Measurements from ENCODE around the gene FRMD5. TPM values are rescaled to one million over a fixed set of nuclear protein-coding genes. Genes with fewer than 3 reads are reported as not detected.

The FRMD5 gene
- total and polyA plus RNA-seq, 11 donors: 12.5 to 110 (median 55.7) TPM

GRCh38 chr15:44096596-44096995 lies 98.5 kb downstream of the FRMD5 start:
- Histone ChIP-seq H3K9me3 (no peaks in the 10 kb centered on the region), H3K4me1 (peaks cover 0 to 12% (median 0%) of the 10 kb centered on the region in 12 donors), H3K27me3 (no peaks in the 10 kb centered on the region), H3K27ac (no peak overlapping the region), H3K36me3 (no peaks in the 10 kb centered on the region), H3K4me3 (no peak overlapping the region)
- TF ChIP-seq POLR2A (IDR thresholded peaks at IDR 0.05) (no peak), CTCF (IDR thresholded peaks at IDR 0.05) (no peak)
- WGBS, 4 donors: 87 to 98% (median 95%) methylated on average over 3 of the region's 3 CpGs
- intact Hi-C loops (cut with DNase I): no loop called here
- no peak for DNase-seq
- no peak for ATAC-seq

- H3K27me3 ChIP-seq: no peaks in the 10 kb centered on the region
- DNase-seq: no peak
- TF ChIP-seq POLR2A (IDR thresholded peaks at IDR 0.05) (no peak), CTCF (IDR thresholded peaks at IDR 0.05) (no peak)
- H3K36me3 ChIP-seq: no peaks in the 10 kb centered on the region
- H3K27ac ChIP-seq: no peak overlapping the region
- H3K4me1 ChIP-seq: peaks cover 0 to 4% (median 0%) of the 10 kb centered on the region in 12 donors
- WGBS, 4 donors: 76 to 84% (median 79%) methylated on average over 3 of the region's 3 CpGs
- ATAC-seq: no peak
- H3K9me3 ChIP-seq: no peaks in the 10 kb centered on the region
- intact Hi-C loops (cut with DNase I): no loop called here
- H3K4me3 ChIP-seq: no peak overlapping the region
Observed at GRCh38 chr15:44094781-44095180, 100.3 kb downstream of the FRMD5 start.

- ATAC-seq (no peak), DNase-seq (no peak)
- no peaks in the 10 kb centered on the region for H3K9me3 ChIP-seq
- WGBS, 4 donors: 97 to 98% (median 98%) methylated on average over 3 of the region's 3 CpGs
- no peak overlapping the region for H3K4me3 ChIP-seq
- no peaks in the 10 kb centered on the region for H3K36me3 ChIP-seq
- H3K27ac ChIP-seq: no peak overlapping the region
- TF ChIP-seq CTCF (IDR thresholded peaks at IDR 0.05) (no peak), POLR2A (IDR thresholded peaks at IDR 0.05) (no peak)
- no peaks in the 10 kb centered on the region for H3K4me1 ChIP-seq
- intact Hi-C loops (cut with DNase I): no loop called here
- no peaks in the 10 kb centered on the region for H3K27me3 ChIP-seq
Observed at GRCh38 chr15:44093836-44094235, 101.2 kb downstream of the FRMD5 start.

GRCh38 chr15:44092221-44092620 lies 102.8 kb downstream of the FRMD5 start:
- Histone ChIP-seq H3K4me3 (no peak overlapping the region), H3K9me3 (no peaks in the 10 kb centered on the region), H3K27me3 (no peaks in the 10 kb centered on the region), H3K27ac (no peak overlapping the region), H3K36me3 (no peaks in the 10 kb centered on the region), H3K4me1 (no peaks in the 10 kb centered on the region)
- no peak for DNase-seq
- no peak for ATAC-seq
- intact Hi-C loops (cut with DNase I): no loop called here
- 29 to 49% (median 36%) methylated on average over 2 of the region's 2 CpGs for WGBS, 4 donors
- TF ChIP-seq POLR2A (IDR thresholded peaks at IDR 0.05): no peak
- no peak for TF ChIP-seq CTCF (IDR thresholded peaks at IDR 0.05)
